Amniotic stem cell (primary cell): ENCODE data around the gene CCDC33.
"Not testable (repeated sequence)": the region's sequence is repeated elsewhere in the genome, so short reads cannot be mapped to it uniquely, and the experiment has no call there.

ENCODE experiments used
- DNase-seq: peaks from one replicate; lab custom pipeline; 2025; lab: John Stamatoyannopoulos, UW

Gene CCDC33

DNA sequence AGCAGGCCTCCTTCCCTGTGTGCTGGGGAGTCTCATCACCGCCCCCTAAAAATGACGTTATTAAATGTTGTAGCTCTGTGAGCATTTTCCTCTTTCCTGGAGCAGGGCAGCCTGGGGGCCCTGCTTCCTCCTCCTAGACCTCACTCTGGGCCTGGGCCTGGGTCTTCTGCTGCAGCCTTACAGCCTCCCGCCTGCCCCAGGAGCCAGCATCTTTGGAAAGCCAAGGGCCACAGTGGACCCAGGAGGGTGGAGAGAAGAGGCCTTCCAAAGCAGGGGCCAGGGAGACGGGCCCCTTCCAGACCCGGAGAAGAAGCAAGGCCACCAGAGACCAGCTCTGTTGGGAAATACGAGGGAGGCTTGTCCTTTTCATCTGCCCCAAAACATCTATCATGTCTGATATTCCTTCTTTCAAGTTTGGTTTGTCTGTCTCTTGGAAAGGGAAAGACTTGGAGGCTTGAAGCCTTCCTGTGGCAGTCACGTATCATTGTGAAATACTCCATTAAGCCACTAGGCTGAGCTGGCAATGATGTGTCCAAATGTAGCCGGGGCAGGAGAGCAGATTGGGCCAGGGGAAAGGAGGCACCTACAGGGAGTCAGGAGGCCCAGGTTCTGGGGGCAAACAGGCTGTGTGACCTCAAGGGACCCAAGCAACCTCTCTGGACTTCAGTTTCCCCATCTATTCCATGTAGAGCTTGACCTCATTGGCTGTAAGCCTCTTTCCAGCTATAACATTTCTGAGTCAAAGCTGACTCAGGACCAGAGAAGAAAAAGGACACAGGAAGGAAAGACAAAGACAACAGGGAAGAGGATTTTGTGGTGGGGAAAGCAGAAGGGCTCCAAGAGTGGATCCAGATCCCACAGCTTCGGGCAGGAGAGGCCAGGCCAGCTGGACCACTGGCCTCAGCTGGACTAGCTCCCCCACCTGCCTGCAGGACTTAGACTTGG lies 100.2 kb downstream of the CCDC33 start:
- DNase-seq: no peak

DNA sequence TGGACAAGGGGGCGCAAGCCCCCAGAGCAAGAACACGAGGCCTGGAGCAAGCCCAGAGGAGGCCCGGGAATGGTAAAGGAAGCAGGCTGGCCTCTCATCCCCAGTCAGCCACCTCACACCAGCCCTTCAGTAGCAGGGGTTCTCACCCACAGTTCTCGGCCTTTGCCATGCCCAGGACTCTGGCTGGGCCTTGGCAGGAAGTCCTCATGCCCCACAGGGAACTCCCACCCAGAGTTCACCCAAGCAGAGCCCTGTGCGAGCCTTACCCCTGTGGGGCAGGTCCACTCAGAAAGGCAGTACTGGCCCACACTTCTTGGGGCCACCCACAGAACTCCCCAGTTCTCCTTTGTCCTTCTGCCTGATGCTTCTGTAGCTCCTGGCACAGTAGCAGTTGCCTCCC lies 101.0 kb downstream of the CCDC33 start:
- DNase-seq: no peak

DNA sequence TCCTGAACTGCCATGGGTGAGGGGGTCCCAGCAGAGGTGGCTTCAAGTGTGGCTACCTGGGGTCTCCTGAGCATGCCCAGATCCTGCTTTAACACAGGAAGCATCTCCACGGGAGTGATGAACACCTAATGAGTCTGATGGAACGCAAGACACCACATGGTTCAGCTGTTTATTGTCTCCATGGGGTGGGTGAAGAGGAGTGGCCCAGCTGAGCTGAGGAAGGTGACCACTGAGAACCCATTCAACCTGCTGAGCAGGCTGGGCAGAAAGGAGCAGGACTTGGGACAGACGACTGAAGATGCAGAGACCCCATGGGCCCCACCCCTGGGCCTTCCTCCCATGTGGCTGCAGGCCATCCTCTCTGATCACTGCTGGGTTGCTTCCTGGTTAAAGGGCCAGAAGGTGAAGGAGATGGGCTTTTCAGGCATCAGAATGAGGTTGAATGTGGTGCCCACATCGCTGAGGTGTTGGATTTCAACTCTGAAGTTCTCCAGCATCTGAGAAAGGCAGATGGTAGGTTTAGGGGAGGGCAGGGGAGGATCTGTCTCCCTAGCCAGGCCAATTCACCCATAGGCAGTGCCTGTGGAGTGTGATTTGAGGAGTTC lies 101.6 kb downstream of the CCDC33 start:
- DNase-seq: no peak

DNA sequence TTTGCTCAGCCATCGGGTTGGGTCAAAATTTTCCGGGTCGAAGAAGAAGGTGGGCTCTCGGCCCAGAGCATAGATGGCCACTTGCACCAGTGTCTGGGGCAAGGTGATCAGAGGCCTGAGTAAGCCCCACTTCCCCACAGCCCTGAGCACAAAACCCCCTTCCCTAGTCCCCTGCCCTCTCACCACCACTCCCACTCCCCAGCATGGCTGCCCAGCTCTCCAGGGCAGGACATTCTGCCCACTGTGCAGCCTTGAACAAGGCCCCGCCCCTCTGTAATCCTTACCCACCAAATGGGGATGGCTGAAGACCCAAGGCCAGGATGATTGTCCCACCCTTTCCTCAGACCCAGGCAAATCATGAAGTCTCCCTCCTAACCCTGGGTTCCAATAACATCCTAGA lies 102.5 kb downstream of the CCDC33 start:
- DNase-seq: no peak

DNA sequence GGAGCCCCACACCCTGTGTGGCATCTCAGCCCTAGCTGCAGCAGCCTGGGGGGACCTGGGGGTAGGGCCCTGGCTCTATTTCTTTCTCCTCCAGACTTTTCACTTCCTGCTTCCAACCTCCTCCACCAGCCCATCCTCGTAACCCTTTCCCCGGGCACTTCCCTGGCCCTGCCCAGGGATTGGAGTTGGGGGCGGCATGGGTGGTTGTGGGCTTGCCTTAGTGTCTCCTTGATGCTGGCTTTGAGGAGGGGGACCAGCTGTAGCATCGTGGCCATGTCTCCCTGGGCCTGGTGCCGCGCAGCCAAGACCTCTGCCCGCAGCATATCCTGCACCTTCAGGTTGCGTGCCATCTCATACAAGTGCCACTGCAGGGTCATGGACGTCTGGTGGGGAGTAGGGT lies 103.2 kb downstream of the CCDC33 start:
- DNase-seq: no peak

DNA sequence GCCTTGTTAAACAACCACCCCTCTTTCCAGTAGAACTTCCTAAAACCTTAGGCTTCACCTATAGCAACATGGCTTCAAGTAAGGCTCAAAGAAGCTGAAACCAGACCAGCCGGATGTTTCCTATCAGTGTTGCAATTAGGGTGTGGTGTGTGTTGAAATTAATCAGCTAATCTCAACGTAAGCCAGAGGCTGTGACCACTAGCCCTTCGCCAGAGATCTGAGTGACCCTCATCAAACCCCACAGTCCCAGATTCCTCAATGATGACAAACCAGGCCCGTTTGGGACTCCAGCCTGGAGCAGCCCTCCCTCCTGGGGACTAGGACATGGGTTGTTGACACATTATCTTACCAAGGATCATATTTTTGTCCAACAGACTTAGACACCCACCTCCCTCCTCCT lies 104.0 kb downstream of the CCDC33 start:
- no peak for DNase-seq

DNA sequence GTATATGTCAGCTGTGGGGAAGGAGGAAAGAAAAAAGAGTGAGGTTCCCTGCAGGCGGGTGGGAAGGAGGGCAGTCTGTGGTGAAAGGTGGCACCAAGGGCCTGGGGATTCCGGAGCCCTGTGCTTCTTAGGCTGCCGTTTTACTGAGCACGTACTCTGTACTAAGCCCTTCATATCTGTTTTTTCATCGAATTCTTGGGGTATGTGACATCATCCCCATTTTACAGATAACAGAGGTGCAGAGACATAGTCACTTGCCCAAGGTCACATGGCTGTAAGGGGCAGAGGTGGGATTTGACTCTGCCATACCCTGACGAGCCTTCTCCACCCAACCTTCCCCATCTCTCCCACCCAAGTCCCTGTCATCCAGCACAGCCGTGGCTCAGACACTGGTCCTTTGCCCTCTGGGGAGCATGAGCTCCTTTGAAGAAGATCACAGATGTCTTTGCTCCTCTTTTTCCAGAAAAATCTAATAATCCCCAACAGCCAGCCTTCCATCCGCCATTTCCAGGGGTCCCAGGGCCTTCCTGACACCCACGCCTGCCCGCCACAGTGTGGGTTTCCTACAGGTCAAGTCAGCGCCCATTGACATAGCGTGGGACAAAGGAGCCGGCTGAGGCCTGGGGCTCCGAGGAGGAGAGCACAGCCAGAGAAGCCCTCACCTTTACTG lies 107.1 kb downstream of the CCDC33 start:
- no peak for DNase-seq

DNA sequence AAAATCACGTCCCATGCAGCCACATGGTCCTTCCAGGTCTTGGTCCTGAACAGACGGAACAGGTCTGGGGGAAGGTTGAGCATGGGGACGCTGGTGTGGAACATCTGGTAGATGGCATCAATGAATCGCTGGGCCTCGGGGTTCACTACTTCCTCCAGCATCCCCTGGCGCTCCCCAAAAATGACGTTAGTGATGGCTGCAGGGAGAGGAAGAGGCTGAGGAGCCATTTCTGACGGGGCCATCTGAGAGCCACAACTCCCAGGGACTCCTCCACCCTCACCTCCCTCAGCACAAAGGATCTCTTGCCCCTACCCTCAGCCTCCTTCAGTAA lies 107.6 kb downstream of the CCDC33 start:
- DNase-seq: no peak

DNA sequence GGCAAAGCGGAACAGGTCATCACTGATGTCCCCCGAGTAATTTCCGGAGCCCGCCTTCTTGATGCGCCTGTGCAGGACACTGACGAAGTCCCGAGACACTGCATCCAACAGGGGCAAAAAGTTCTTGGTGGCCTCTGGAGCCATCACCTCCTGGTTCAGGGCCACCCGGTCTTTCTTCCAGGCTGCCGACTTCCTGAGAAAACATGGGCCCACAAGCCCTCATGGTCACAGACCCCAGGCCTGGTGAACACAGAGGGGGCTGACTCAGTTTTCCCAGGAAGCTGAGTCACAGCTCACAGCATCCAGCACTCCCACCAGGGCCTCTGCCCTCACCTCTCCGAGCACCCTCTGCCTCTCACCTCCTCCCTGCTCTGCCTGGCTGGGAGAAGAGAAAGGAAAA lies 108.9 kb downstream of the CCDC33 start:
- no peak for DNase-seq

DNA sequence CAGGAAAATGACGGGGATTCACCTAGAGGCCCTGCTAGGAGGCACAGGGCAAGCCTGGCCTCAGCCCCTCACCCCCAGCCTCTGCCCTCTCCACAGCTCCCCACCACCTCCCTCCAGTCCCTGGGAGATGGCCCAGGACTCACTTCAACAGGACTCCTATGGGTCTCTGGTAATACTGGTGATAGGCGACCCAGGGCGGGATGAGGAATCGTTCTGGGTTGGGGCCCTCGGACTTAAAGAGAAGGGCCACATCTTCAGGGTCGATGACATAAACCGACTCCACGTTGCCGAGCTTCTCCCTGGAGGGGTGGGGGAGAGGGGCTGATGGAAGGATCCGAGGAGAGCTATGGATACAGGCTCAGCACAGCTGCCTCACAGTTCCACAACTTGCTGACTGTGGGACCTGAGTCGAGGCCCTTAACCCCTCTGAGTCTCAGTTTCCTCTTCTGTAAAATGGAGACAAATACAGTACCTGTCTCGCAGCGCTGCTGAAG lies 111.7 kb downstream of the CCDC33 start:
- no peak for DNase-seq

DNA sequence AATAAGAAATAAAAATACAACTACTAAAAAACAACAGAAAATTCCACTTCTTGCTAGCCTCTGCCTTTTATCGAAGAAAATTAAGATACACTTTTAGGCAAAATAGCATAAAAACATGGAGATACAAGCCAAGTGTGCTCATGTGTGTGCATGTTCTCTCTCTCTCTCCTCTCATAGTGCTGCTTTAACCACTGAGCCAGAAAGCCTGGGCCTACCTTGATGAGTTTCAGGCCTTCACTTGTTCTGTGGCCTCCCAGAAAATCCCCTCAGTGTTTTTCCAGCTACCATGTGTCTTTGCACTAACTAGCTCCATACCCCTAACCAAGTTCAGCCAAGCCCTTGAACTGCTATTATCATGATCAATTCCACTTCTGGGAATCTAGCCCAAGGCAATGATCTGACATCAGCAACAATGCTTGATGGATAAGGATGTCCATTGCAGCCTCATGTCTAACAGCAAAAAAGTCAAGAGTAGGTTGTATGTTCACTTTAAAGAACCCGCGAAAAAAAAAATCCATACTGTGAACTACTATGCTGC lies 113.2 kb downstream of the CCDC33 start:
- no peak for DNase-seq

DNA sequence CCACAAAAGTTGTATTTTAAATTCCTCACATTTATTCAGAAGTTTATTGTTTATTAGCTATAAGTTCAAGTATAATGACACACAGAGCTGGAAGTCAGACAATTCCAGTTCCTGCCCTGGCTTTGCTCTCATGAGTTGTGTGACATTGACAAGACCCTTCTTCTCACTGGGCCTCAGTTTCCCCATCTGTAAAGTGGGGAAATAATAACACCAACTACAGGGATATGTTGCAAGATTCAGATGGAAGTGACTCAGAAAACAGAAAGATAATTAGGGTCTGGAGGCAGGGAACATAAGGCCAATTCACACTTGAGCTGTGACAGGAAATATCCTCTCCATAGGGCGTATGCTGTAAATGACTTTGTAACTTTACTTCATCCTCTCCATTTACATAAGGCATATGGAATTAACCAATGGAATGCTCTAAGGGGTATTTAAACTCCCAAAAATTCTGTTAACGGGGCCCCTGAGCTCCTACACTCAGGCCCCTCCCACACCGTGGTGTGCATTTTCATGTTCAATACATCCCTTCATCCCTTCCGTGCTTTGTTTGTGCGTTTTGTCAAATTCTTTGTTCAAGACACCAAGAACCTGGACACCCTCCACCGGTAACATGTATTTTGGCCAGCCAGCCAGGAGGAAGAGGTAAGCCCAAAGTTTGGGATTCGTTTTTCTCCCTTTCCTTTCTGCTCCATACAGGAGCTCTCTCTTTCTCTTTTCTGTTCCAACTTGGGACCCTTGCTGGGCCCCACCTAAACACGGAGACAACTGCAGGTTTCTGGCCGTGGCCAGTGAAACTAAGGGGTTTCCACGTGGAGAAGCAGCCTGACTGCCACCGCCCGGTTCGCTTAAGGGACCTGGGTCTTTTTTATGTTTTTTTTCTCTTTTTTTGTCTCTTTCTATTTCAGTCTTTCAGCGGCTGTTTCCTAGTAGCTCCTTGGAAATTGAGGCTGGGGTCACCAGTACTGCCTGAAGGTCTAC lies 114.5 kb downstream of the CCDC33 start:
- DNase-seq: no peak

DNA sequence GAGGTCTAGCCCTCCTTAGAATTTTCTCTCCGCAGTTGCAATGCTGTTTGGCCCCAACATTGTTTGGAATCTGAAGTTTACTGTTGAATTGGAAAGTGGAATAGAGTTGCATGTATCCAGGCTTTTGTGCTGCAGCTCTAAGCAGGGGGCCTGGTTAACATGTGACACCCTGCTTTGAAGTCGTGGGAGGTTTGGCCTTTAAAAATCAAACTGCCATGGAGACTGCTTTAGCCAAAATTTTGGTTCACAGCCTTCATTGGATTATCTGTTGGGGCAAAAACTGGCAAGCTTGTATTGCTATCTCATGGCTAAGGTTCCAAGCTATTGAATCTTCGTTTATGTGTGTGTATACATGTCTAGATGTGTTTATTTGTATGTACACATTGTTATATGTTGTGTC lies 115.5 kb downstream of the CCDC33 start:
- no peak for DNase-seq

DNA sequence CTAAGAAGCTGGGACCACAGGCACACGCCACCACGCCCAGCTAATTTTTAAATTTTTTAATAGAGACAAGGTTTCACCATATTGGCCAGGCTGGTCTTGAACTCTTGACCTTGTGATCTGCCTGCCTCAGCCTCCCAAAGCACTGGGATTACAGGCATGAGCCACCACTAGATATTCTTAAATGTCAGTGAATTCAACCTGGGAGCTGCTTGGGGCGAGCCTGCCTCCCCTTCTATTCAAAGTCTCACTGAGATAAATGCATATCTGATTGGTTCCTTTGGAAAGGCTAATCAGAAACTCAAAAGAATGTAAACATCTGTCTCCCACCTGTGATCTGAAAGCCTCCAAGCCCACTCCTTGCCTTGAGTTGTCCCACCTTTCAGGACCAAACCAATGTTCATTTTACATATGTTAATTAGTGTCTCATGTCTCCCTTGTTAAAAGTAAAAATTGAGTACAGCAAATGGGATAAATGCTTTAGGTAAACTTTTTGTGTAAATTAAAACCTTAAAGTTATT lies 116.3 kb downstream of the CCDC33 start:
- no peak for DNase-seq

DNA sequence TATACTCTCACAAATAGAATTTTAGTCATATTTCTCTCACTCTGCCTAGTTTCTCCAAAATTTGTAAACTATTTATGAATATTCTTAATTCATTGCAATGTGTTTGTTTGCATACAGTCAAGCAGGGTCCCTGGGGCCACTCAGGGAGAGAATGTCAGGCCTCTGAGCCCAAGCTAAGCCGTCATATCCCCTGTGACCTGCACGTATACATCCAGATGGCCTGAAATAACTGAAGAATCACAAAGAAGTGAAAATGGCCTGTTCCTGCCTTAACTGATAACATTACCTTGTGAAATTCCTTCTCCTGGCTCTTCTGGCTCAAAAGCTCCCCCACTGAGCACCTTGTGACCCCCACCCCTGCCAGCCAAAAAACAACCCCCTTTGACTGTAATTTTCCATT lies 117.9 kb downstream of the CCDC33 start:
- DNase-seq: not testable (repeated sequence)

DNA sequence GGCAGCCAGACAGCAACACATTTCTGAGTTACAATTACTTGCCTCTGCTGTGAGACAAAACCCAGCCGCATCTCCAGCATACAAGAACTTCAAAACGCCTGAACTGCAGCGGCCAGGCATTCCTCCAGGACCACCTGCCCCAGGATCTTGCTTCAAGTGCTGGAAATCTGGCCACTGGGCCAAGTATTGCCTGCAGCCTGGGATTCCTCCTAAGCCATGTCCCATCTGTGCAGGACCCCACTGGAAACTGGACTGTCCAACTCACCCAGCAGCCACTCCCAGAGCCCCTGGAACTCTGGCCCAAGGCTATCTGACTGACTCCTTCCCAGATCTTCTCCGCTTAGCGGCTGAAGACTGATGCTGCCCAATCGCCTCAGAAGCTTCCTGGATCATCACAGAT lies 119.9 kb downstream of the CCDC33 start:
- DNase-seq: not testable (repeated sequence)

DNA sequence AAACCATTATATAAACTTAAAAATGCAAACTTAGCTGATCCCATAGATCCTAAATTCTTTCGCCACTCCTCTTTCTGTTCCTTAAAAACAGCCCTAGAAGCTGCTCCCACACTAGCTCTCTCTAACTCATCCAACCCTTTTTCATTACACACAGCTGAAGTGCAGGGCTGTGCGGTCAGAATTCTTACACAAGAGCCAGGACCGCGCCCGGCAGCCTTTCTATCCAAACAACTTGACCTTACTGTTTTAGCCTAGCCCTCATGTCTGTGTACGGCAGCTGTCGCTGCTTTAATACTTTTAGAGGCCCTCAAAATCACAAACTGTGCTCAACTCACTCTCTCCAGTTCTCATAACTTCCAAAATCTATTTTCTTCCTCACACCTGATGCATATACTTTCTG lies 121.4 kb downstream of the CCDC33 start:
- DNase-seq: not testable (repeated sequence)

DNA sequence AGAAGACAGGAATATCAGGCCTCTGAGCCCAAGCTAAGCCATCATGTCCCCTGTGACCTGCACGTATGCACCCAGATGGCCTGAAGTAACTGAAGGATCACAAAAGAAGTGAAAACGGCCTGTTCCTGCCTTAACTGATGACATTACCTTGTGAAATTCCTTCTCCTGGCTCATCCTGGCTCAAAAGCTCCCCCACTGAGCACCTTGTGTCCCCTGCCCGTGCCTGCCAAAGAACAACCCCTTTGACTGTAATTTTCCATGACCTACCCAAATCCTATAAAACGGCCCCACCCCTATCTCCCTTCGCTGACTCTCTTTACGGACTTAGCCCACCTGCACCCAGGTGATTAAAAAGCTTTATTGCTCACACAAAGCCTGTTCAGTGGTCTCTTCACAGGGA lies 123.2 kb downstream of the CCDC33 start:
- not testable (repeated sequence) for DNase-seq

DNA sequence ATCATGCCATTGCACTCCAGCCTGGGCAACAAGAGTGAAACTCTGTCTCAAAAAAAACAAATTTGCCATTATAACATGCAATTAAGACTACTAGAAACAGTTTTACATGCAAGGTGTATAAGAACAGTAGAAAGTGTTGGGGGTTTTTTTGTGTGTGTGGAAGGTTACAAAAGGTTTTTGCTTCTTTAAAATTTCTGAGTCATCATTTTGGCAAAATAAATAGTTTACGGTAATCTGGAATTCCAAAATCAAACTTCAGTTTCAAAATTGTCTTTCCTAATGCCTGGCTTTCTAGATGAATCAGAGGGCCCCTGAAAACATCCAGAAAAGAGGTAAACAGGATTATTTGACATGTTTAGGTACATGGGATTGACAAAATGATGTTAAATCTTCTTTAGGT lies 124.7 kb downstream of the CCDC33 start:
- not testable (repeated sequence) for DNase-seq

DNA sequence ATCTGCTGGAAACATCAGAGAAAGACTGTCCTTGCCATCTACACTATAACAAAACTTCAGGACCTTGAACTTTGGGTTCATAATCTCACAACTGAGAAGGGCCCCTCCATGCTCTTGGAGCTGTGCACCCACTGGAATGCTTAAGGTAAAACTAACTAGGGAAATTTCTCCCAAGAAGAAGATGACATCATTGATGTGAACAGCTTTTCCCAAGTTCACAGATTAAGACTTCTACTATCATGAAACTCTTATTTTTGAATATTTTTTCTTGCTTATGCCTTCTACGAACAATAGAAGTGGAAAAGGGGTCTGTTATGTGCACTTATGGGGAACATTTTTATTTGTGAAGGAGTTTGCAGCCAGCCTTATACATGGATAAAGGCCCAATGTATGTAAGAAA lies 126.4 kb downstream of the CCDC33 start:
- no peak for DNase-seq

DNA sequence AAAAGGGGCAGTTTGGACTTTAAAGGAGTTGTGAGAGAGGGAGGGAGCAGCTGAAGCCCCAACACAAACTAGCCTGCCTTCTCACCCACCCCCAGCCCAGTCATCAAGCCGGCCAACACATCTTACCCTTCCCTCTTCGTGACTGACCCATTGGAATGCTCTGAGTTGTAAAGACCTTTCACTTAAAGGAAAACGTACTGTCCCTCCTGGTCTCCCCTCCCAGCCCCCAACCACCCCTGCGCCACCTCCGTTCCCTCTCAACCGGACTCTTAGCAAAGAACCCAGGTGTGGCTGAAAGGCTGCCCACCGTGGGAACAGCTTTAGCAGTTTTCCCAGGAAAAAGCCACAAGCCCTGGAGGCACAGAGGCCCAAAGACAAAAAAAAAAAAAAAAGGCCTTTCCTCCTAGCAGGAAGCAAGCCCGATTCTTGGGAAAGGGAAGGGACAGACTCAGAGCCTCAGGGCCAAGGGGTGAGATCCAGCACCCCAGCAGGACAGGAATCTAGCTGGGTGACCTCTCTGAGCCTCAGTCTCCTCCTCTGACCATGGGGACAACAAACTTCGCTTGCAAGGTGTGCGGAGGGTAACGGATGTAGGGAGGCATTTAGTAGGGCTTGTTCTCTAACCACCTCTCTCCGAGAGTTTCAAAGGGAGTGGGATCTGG lies 128.9 kb downstream of the CCDC33 start:
- no peak for DNase-seq
